KBM-7 (cell line): Measurements from ENCODE around the gene ADGRL3.
"Not testable (repeated sequence)": the region's sequence is repeated elsewhere in the genome, so short reads cannot be mapped to it uniquely, and the experiment has no call there.

ENCODE experiments used
- DNase-seq: peaks from one replicate; pipeline ENCODE4 v3.0.0-alpha.2; 2015
- in situ Hi-C: fragments of 300-500 bp; cut with MboI; formaldehyde crosslinking; loops from 2 replicates; pipeline ENCODE4 v1.14.3; 2020; ENCODE audit warnings: low sequenced_read_pairs, low pct_unique_long_range_greater_than_20kb, mixed read lengths

Gene ADGRL3

DNA sequence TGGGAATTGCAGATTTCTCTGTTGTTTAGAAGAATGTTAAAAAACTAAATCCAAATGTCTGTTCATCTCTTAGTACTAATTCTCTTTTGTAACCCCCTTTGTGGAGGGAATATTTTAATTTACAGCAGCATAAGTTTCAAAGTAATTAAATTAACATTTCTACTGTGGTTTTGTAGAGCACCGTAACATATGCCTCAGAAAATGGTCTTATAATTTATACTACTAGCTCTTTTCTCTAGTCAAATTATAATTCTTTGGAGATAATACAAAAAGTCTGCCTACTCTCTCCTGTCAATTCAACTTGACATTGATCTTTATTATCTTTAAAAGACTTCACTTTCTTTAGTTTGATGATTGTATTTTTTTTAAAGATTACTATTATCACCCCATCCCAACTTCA lies 759.0 kb downstream of the ADGRL3 start:
- in situ Hi-C loops, result no loop called here
- no peak for DNase-seq

DNA sequence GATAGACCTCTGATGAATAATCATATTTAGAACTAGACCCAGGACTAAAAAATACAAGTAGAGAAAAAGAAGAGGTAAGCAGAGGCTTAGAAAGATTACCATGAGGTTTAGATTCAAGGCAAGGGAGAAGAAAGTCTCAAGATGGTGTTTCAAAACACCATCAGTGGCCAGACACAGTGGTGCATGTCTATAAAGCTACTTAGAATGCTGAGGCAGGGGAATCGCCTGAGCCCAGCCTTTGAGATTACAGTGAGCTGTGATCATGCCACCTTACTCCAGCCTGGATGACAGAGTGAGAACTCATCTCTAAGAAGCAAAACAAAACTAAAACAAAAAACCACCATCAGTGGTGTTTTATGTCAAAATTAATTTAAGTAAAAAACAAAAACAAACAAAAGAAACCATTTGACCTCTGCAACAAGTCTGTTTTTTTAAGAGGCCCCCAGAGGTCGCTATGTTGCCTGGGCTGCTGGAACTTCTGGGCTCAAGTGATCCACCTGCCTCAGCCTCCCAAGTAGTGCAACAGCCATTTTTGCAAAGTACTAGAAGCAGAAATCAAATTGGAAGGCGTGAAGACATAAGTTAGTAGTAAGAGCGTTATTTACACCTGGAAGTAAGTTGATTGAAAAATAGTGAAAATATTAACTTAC lies 784.3 kb downstream of the ADGRL3 start:
- in situ Hi-C loops, result no loop called here
- DNase-seq, result no peak

DNA sequence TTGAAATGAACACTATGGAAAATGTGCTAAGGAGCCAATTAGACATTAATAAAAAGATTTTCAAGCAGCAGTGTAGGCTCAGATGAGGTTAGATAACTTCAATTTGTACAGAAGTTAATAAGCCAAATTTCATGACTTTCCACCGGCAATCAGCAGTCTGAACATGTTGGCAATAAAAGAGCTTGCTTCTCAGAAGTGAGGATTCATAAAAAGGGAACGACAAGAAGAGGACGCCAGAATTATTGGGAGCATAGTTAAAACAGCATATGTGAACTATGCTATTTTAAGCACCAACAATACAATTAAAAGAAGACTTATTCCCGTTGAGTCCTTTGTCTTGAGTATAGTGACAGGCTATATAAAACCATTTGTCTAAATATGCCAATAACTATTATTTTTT lies 785.3 kb downstream of the ADGRL3 start:
- DNase-seq, result no peak
- in situ Hi-C loops, result no loop called here

DNA sequence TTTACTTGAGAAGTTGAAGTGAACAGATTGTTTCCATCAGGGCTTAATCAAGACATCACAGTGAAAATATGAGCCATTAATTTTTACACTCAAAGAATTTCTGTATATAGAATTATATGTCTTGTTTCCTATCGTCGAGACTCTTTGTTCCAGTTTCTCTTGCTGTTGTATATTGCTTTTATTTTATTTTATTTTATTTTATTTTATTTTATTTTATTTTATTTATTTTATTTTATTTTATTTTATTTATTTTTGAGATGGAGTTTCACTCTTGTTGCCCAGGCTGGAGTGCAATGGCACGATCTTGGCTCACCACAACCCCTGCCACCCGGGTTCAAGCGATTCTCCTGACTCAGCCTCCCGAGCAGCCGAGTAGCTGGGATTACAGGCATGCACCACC lies 786.8 kb downstream of the ADGRL3 start:
- DNase-seq, in situ Hi-C loops: not testable (repeated sequence)

DNA sequence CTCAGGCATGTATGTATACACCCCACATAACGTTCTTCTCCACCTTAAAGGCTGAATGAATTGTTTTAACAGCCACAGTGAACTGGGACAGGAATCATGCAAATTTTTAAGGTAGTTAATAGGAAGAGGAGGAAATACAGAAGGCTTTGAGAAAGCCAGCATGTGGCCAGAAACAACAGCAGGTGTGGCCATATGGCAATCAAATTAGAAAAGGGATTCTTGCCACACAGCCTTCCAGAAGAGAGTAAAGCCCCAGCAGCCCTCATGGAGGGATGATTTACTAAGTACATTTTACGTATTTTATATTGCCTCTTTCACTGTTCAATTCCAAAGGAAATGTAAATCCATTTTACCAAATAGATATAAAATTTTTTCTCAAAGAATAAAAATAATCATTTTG lies 792.2 kb downstream of the ADGRL3 start:
- no peak for DNase-seq
- in situ Hi-C loops, result no loop called here

DNA sequence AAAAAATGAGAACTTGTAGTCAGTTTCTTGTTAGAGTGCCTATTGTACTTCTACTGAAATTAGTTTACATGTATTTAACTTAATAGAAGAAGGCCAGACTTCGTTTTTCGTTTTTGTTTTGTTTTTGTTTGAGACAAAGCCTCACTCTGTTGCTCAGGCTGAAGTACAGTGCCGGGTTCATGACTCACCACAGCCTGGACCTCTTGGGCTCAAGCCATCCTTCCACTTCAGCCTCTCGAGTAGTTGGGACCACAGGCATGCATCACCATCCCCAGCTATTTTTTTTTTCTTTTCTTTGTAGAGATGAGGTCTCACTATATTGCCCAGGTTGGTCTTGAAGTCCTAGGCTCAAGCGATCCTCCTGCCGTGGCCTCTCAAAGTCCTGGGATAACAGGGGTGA lies 793.9 kb downstream of the ADGRL3 start:
- no peak for DNase-seq
- in situ Hi-C loops, result no loop called here

DNA sequence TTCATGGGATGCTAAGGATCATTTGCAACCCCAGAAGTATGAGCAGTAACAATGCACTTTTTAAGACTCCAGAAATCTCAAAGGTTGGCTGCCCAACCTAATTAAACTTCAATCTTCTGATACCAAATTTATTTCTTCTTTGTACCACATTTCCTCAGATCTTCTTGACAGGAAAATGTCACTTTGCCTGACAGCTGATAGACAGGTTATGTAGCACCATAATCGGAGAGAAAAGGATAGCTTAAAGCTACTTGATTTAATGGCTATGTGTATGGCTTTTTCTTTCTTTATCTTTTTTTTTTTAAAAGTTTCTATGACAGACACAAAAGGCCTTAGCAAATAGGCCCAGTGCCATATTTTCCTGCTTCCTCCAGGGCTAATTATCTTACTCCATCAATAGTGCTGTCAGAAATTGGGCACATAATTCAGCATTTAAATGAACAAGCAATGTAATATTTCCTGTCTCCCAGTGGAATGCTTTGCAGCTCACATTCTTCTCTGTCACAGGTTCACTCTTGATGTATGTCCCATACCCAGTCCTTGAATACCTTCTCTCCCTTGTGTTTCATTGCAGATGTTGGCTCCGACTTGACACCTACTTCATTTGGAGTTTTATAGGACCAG lies 795.7 kb downstream of the ADGRL3 start:
- in situ Hi-C loops, result no loop called here
- no peak for DNase-seq

DNA sequence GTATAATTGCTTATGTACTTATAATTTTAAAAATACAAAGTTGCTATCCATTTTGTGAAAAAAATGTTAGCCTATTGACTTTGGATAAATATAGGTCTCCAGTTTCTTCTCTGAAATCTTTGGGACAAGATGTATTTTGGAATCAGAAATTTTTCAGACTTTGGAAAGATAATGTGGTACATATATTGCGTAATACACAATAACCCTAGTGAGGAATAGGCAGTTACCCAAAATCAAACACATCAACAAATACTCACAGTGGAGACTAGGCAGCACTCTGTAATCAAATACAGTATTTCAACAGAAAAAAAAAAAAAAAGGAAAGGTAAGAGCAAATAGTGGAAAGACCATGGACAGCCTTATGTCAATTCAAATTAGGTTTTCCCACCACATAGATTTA lies 796.8 kb downstream of the ADGRL3 start:
- in situ Hi-C loops, result no loop called here
- DNase-seq, result no peak

DNA sequence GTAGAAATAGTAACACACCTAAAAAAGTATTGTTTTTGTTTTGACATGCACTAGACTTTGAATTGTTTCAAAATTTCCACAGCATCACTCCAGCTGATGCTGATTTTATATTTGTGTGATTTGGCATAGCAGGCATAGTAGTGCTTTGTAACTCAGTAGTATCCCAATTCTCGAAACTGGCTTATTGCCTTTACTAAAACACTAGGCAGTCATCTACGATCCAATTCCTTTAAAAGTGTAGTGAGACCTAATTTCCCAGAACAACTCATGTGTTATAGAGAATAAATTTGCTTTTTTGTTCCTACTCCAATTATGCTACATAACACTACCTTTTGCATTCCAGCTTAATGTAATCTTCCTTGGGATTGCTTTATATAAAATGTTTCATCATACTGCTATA lies 797.7 kb downstream of the ADGRL3 start:
- in situ Hi-C loops, result no loop called here

DNA sequence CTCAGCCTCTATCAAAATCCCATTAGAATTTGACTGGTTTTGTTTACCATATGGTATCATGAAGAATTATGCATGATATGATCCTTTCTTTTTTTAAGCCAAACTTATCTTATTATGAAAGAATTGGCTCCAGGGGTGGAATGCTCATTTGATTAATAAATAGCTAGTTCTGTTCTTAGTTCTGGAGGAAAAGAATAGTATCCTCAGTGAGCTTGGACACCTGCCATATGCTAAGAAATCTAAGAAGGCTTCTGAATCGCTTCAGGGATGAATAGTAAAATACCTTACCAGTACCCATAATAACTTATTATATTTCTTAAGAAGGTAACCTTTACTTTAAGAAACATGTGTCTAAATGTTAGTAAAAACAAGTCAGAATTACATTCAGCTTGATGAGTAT lies 803.6 kb downstream of the ADGRL3 start:
- in situ Hi-C loops, result no loop called here
- no peak for DNase-seq

More for the DNA sequence above, 797.7 kb downstream of the ADGRL3 start:
- no peak for DNase-seq

DNA sequence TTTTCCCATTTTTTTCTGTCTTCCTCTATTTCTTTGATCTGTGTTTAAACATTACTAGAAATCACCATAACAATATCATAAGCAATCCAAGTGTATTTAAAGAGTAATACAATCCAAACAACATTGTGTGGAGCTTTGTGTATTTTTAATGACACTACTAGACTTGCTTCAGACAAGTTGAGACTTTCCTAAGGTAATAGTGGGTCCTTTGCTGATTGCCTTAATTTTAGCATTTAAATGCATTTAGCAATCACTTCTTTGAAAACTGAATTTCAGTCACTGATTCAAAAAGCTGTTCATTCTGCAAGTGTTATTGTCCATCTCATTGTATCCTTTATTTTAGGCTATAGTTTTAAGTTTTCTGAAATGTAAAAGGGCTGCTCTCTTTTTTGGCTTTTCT lies 804.8 kb downstream of the ADGRL3 start:
- no peak for DNase-seq
- in situ Hi-C loops, result no loop called here

DNA sequence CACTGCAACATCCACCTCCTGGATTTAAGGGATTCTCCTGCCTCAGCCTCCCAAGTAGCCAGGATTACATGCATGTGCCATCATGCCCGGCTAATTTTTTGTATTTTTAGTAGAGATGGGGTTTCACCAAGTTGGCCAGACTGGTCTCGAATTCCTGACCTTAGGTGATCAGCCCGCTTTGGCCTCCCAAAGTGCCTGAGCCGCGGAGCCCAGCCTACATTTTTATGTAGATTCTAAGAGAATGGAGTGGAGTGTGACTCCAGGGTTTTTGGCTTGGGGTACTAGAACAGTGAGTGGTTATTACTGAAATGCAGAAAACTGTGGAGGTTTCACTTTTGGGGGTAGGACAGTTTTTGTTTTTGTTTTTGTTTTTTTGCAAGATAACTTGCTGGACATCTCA lies 806.0 kb downstream of the ADGRL3 start:
- in situ Hi-C loops, result no loop called here
- no peak for DNase-seq

DNA sequence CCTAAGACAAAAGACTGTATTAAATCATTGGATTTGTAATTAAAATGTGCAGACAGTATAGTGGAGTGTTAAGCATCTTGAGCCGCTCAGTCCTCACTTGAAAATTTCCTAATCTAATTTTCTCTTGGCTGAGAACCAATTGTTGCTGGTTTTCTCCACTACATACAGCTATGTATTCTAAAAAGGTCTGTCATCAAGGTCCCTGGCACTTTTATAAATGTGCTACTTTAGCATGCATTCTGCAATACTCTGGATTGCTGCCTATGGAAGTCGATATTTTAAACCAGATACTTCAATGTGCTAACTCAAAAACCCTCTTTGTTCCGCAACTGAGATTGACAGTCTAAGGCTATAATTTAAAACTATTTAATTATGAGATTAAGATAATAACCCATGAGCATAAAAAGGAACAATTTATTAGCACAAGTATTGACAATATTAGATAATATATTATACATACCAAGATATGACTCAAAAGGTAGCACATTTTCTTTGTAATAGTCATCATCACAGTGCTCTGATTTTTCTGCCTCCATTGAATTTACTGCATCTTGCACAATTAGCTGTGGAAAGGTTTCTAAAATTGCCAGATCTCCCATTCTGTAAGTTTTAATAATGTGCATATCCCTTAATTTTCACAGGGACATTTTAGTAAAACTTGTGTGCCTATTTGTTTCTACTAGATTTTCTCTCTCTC lies 815.1 kb downstream of the ADGRL3 start:
- in situ Hi-C loops, result no loop called here
- no peak for DNase-seq

DNA sequence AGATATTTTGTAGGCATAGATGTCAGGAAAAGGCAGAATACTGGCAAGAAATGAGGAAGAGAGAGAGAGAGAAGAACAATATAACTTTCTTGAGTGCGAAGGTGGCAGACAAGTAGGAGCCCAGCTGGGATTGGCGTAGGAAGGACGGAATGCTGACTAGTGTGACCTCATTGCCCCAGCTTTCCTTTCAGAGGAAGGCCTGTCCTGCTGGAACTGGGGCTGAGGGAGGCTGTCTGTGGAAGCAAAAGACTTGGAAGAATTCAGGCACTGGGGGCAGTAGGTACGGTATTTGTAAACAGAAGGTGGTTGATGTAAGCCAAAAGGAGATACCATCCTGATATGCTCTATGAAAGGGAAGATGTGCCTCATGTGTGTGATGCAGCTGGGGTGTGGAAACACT lies 818.4 kb downstream of the ADGRL3 start:
- in situ Hi-C loops, result no loop called here
- DNase-seq, result no peak

DNA sequence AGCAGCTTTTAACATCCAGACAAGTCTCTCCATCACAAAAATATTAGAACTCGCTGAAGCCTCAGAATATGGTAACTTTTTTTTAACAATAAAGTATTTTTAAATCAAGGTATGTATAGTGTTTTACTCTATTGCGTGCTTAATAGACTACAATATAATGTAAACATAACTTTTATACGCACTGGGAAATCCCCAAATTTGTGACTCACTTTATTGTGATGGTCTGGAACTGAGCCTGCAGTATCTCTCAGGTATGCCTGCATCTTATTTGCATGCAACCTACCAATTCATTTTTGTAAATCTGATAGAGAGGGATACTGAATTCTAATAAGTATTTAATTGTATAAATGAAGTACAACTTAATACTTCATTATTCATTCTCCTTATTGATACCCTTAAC lies 823.5 kb downstream of the ADGRL3 start:
- DNase-seq, result no peak
- in situ Hi-C loops, result no loop called here

DNA sequence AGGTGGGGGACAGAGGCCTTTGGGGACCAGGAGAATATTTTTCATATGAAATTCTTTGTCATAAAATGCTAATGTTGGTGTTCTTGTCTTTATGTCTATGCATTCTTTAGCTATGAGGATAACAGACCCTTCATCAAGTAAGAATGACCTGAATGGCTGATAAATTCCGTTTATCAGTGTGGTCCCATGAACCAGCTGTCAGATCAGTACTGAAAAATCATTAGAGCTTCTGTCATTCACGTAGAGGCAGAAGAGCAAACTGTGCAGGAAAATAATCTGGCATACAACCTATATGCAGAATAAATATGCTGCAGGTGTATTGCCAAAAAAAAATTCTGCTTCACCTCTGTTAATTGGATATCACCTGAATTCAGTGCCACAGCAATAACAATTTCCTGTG lies 828.6 kb downstream of the ADGRL3 start:
- in situ Hi-C loops, result no loop called here
- DNase-seq, result no peak

DNA sequence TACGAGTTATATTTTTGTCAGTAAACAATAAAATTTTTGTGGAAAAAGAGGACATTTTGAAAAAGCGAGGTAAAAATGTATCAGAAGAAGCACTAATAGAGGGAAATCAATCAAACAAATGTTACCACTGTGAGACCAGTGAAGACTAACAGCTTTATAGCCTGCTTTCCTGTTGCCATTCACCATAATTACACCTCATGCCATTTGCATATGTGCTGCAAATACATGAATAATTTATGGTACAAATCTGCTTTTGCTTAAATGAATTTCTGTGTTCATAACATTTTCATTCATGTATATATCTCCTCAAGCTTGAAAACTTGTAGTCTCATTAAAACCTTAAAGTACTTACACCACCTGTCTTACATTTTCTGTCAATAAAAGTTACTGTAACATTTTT lies 830.8 kb downstream of the ADGRL3 start:
- in situ Hi-C loops, result no loop called here
- DNase-seq, result no peak

DNA sequence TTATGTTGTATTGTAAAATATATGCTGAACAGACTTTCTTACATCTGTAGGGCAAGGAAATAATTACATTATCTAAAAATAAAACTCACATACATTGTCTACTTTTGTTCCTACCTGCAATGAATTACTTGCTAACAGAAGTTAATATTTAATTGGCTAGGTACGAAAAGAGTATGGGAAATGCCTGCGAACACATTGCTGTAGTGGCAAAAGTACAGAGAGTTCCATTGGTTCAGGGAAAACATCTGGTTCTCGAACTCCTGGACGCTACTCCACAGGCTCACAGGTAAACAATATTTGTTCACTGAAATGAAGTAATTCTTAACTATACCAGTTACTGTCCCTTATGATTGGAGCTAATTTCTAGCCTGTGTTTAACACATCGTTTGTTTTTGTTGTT lies 837.4 kb downstream of the ADGRL3 start:
- no peak for DNase-seq
- in situ Hi-C loops, result no loop called here

DNA sequence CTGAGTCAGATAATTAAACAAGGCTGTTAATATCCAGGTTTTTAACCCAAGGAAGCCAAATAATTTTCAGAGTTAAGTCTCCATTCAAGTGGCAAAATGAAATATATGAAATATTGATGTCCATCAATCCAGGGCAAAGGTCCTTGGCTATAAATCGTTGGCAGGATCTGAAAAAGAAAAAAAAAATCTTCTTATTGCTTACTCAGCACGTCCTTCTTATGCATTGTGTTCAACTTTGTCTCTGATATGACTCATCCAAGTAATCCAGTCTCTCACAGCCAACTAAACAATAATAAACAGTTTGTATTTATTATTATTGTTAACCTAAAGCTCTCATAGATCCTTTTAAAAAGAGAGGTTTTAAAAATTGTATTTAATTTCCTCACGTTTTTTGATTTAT lies 851.2 kb downstream of the ADGRL3 start:
- in situ Hi-C loops, result no loop called here
- no peak for DNase-seq

DNA sequence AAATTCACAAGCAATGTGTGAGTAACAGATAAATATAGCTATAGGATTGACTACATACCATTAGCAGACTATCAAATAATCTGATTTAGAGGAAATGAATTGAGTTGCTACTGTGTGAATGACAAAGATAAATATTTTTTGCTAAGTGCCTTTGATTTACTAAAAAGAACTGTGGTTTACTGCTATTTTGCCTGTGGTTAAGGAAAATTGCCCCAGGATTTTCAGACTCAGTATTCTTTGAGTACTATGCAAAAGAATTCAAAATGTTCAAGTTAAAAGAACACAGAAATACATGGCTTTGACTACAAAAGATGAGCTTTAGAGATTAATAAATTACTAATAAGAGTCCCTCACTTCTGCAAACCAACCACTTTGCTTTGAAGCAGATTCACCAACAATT lies 853.8 kb downstream of the ADGRL3 start:
- no peak for DNase-seq
- in situ Hi-C loops, result no loop called here

DNA sequence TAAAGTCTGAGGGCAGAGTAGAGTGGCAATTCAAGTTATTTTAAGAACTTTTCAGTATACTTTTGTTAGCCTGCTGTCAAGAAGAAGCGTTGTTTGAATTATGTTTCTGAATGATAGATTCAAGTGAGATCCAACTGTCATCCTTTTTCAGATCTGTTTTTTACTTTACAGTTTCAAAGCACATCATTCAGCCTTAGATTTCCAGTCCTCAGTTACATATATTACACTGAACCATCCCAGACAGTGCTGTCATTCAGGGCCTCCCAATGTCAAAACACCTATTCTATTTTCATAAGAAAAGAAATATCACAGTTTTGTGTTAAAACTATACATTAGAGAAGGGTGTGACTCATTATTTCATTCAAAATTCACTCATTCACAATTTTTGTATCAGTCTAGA lies 856.9 kb downstream of the ADGRL3 start:
- no peak for DNase-seq
- in situ Hi-C loops, result no loop called here
